HL-60 (cell line): ENCODE results near the gene GALP.
"Not testable (repeated sequence)": the region's sequence is repeated elsewhere in the genome, so short reads cannot be mapped to it uniquely, and the experiment has no call there.

Experiments
- DNase-seq, 2 experiments: peaks; one replicate each; pipeline ENCODE4 v3.0.0-alpha.2; 2010 to 2020; ENCODE audit warnings: low read depth in 1 of 2, low spot score in 1 of 2
- H3K27ac ChIP-seq: fragments of 250-450 bp; sonication (Bioruptor Pico); replicated peaks from 2 replicates; pipeline ENCODE4 v1.5.1; 2020; ENCODE audit warnings: mild to moderate bottlenecking, moderate library complexity
- H3K27me3 ChIP-seq: fragments of 250-450 bp; sonication (Bioruptor Pico); 2 replicates; pipeline ENCODE4 v1.5.1; 2021; ENCODE audit warnings: mild to moderate bottlenecking, moderate library complexity; ENCODE audit not compliant: insufficient read depth, poor library complexity, severe bottlenecking
- H3K4me3 ChIP-seq: replicated peaks from 2 replicates; pipeline ENCODE4 v1.5.1; 2011; ENCODE audit warnings: mild to moderate bottlenecking, control low read depth, low read length; ENCODE audit not compliant: insufficient read depth
- GABPA ChIP-seq: IDR thresholded peaks from 2 replicates; pipeline ENCODE4 v1.6.1; 2012; ENCODE audit warnings: low read depth
- POLR2AphosphoS5 ChIP-seq: IDR thresholded peaks from 2 replicates; pipeline ENCODE4 v1.6.1; 2012; ENCODE audit warnings: low read depth
- SPI1 ChIP-seq: IDR thresholded peaks from 2 replicates; pipeline ENCODE4 v1.6.1; 2012; ENCODE audit warnings: low read depth, mild to moderate bottlenecking, borderline replicate concordance
- TF ChIP-seq, protein P1 (sequence below): IDR thresholded peaks from one replicate; pipeline ENCODE4 v1.5.1; 2011; ENCODE audit warnings: low read length, control low read depth, inconsistent platforms; ENCODE audit not compliant: insufficient read depth
- TF ChIP-seq, protein P2 (sequence below): IDR thresholded peaks from 2 replicates; pipeline ENCODE4 v1.6.1; 2012; ENCODE audit warnings: low read depth; ENCODE audit not compliant: insufficient replicate concordance

GALP gene

DNA sequence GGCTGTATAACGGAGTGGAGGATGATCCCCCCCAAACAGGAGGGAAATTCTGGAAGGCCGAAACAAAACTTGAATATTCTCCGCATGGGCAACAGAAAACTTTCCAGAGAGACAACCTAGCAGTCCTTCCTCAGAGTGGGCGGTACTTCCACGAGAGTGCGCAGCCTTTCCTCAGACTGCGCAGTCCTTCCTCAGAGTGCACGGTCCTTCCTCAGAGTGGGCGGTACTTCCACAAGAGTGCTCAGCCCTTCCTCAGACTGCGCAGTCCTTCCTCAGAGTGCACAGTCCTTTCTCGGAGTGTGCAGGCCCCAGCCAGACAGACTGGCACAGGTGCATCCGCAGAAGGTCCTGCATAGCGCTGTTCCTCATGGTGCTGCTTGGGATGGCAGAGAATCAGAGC, 12.7 kb upstream of the GALP start:
- peak; percentile 55 to 71 for DNase-seq
- Histone ChIP-seq H3K27me3 (no peaks in the 10 kb centered on the region), H3K4me3 (no peak overlapping the region), H3K27ac (no peak overlapping the region)
- TF ChIP-seq, protein P1, sequence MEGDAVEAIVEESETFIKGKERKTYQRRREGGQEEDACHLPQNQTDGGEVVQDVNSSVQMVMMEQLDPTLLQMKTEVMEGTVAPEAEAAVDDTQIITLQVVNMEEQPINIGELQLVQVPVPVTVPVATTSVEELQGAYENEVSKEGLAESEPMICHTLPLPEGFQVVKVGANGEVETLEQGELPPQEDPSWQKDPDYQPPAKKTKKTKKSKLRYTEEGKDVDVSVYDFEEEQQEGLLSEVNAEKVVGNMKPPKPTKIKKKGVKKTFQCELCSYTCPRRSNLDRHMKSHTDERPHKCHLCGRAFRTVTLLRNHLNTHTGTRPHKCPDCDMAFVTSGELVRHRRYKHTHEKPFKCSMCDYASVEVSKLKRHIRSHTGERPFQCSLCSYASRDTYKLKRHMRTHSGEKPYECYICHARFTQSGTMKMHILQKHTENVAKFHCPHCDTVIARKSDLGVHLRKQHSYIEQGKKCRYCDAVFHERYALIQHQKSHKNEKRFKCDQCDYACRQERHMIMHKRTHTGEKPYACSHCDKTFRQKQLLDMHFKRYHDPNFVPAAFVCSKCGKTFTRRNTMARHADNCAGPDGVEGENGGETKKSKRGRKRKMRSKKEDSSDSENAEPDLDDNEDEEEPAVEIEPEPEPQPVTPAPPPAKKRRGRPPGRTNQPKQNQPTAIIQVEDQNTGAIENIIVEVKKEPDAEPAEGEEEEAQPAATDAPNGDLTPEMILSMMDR: no peak
- TF ChIP-seq GABPA (no peak), POLR2AphosphoS5 (peak; percentile 42; the same call in 1 of the 2 replicates), SPI1 (no peak)
- TF ChIP-seq, protein P2, sequence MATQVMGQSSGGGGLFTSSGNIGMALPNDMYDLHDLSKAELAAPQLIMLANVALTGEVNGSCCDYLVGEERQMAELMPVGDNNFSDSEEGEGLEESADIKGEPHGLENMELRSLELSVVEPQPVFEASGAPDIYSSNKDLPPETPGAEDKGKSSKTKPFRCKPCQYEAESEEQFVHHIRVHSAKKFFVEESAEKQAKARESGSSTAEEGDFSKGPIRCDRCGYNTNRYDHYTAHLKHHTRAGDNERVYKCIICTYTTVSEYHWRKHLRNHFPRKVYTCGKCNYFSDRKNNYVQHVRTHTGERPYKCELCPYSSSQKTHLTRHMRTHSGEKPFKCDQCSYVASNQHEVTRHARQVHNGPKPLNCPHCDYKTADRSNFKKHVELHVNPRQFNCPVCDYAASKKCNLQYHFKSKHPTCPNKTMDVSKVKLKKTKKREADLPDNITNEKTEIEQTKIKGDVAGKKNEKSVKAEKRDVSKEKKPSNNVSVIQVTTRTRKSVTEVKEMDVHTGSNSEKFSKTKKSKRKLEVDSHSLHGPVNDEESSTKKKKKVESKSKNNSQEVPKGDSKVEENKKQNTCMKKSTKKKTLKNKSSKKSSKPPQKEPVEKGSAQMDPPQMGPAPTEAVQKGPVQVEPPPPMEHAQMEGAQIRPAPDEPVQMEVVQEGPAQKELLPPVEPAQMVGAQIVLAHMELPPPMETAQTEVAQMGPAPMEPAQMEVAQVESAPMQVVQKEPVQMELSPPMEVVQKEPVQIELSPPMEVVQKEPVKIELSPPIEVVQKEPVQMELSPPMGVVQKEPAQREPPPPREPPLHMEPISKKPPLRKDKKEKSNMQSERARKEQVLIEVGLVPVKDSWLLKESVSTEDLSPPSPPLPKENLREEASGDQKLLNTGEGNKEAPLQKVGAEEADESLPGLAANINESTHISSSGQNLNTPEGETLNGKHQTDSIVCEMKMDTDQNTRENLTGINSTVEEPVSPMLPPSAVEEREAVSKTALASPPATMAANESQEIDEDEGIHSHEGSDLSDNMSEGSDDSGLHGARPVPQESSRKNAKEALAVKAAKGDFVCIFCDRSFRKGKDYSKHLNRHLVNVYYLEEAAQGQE: no peak

DNA sequence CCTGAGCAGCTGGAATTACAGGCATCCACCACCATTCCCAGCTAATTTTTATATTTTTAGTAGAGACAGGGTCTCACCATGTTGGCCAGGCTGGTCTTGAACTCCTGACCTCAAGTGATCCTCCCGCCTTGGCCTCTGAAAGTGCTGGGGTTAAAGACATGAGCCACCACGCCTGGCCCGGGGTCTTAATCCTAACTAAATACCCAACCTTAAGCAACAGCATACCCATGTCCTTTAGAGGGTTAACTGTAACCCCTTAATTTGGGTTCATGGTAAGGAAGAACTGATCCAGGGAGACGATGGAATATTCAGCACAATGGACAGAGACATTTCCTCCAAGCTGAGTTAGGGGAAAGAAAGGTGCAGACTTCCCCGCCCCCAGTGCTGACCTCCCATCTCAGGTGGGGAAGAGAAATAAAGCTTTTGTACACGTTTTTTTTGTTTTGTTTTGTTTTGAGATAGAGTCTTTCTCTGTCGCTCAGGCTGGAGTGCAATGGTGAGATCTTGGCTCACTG, 8.7 kb upstream of the GALP start:
- no peak overlapping the region for H3K27ac ChIP-seq
- no peaks in the 10 kb centered on the region for H3K27me3 ChIP-seq
- no peak for DNase-seq
- TF ChIP-seq, protein P1: no peak
- TF ChIP-seq, protein P2: peak; percentile 93
- H3K4me3 ChIP-seq: no peak overlapping the region

DNA sequence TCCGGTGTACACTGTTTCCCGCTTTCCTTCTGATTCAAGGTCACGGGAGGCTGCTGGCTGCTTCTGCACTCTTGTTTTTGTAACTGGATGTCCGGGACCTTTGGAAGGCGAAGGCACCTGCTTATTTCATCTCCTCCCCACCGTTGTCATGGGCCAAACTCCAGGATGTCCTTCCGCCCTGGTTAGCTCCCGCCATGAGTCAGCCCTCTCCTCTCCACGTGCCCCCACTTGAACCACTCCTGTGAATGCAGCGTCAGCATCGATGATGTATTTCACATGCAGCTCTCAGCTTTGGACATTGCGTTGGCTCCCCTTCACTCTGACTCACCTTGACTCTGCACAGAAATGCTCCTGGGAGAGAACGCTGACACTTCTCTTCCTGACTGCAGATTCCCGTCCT, 5.5 kb upstream of the GALP start:
- TF ChIP-seq SPI1: no peak
- DNase-seq: no peak

DNA sequence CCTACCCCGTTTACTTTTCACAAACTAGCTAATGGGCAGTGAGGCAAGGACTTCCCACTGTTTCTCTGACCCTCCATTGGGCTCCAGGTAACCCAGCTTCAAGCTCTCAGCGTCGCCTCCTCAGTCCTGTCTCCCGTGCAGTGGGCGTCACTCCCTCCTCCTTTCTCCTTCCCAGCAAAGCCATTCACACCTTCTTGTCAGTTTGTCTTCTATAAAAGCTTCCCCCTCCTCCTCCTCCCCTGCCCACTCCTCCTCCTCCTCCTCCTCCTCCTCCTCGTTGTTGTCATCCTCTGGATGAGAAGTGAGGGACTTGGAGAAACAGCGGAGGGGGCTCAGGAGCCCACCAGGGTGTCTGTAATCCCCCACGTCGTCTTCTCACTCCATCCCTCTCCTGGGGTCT, 1.7 kb upstream of the GALP start:
- Histone ChIP-seq H3K4me3 (no peak overlapping the region), H3K27ac (no peak overlapping the region), H3K27me3 (peaks cover 5% of the 10 kb centered on the region)
- TF ChIP-seq GABPA: no peak
- TF ChIP-seq SPI1: no peak
- DNase-seq: no peak

More for the DNA sequence above, 5.5 kb upstream of the GALP start:
- no peak overlapping the region for H3K27ac ChIP-seq
- H3K27me3 ChIP-seq: peaks cover 5% of the 10 kb centered on the region
- no peak overlapping the region for H3K4me3 ChIP-seq

DNA sequence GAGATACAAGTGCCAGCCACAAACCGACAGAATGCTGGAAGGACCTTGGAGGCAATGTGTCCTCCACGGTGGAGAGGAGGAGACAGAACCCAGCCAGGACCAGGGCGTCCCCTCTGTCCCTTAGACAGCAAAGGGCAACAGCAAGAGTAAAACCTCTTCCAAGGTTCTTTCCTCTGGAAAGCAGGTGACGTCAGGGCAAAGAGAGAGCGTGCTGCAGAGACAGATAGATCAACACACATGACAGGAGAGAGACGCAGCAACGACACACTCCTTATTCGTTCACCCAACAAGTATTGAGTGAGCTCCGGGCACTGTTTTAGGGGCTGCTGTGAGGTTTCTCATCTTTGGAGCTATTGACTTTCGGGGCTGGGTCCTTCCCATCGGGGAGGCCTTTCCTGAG, 1.3 kb upstream of the GALP start:
- no peak for TF ChIP-seq SPI1
- no peak for TF ChIP-seq POLR2AphosphoS5
- TF ChIP-seq, protein P2: no peak
- TF ChIP-seq, protein P1: no peak
- Histone ChIP-seq H3K27me3 (peaks cover 5% of the 10 kb centered on the region), H3K27ac (no peak overlapping the region), H3K4me3 (no peak overlapping the region)
- DNase-seq: no peak

DNA sequence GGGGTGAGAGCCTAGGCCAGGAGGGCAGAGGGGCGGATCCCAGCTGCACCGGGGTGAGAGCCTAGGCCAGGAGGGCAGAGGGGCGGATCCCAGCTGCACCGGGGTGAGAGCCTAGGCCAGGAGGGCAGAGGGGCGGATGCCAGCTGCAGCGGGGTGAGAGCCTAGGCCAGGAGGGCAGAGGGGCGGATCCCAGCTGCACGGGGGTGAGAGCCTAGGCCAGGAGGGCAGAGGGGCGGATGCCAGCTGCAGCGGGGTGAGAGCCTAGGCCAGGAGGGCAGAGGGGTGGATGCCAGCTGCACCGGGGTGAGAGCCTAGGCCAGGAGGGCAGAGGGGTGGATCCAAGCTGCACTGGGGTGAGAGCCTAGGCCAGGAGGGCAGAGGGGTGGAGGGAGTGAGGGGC, 502 bp downstream of the GALP start:
- not testable (repeated sequence) for H3K4me3 ChIP-seq, H3K27ac ChIP-seq, DNase-seq, H3K27me3 ChIP-seq
